NT2/D1 (cell line): ENCODE measurements around the gene SLC15A4.

Source experiments
- DNase-seq: peaks from one replicate; pipeline ENCODE4 v3.0.0-alpha.2; 2011; ENCODE audit warnings: low read depth, low spot score
- H3K27me3 ChIP-seq: 2 replicates; pipeline ENCODE4 v1.6.0; 2011; ENCODE audit warnings: mild to moderate bottlenecking; ENCODE audit not compliant: insufficient read length, insufficient read depth
- H3K36me3 ChIP-seq: 2 replicates; pipeline ENCODE4 v1.6.1; 2011; ENCODE audit warnings: mild to moderate bottlenecking, low read length, mixed read lengths; ENCODE audit not compliant: insufficient read depth, insufficient read length
- H3K4me1 ChIP-seq: 2 replicates; pipeline ENCODE4 v1.5.1; 2011; ENCODE audit not compliant: insufficient read depth, insufficient read length
- H3K4me3 ChIP-seq: 2 replicates; pipeline ENCODE4 v1.5.1; 2011; ENCODE audit warnings: low read depth; ENCODE audit not compliant: insufficient read length
- H3K9ac ChIP-seq: 2 replicates; pipeline ENCODE4 v1.6.0; 2011; ENCODE audit warnings: low read depth; ENCODE audit not compliant: insufficient read length
- H3K9me3 ChIP-seq: 2 replicates; pipeline ENCODE4 v1.5.1; 2011; ENCODE audit warnings: mild to moderate bottlenecking, low read length; ENCODE audit not compliant: insufficient read depth
- SUZ12 ChIP-seq: IDR thresholded peaks from 2 replicates; pipeline ENCODE4 v1.6.1; 2011; ENCODE audit not compliant: insufficient read length, insufficient read depth; ENCODE audit errors: extremely low read depth
- YY1 ChIP-seq: IDR thresholded peaks from 2 replicates; pipeline ENCODE4 v1.6.1; 2011; ENCODE audit not compliant: insufficient read length, insufficient read depth
- ZNF274 ChIP-seq: IDR thresholded peaks from 2 replicates; pipeline ENCODE4 v1.6.1; 2011; ENCODE audit warnings: mild to moderate bottlenecking, low read depth, low read length

SLC15A4 gene

GRCh38 chr12:128817111-128818015, 6.4 kb downstream of the SLC15A4 start:
- DNase-seq: no peak
- Histone ChIP-seq H3K9me3 (no peaks in the 10 kb centered on the region), H3K4me3 (no peak overlapping the region), H3K36me3 (peaks cover 65% of the 10 kb centered on the region), H3K4me1 (peaks cover 10% of the 10 kb centered on the region), H3K9ac (no peak overlapping the region), H3K27me3 (no peaks in the 10 kb centered on the region)
- TF ChIP-seq ZNF274 (no peak), SUZ12 (no peak), YY1 (no peak)

GRCh38 chr12:128816643-128816920, 7.2 kb downstream of the SLC15A4 start:
- TF ChIP-seq YY1: no peak
- no peak for TF ChIP-seq ZNF274
- TF ChIP-seq SUZ12: no peak
- Histone ChIP-seq H3K9ac (no peak overlapping the region), H3K36me3 (peaks cover 63% of the 10 kb centered on the region), H3K4me3 (no peak overlapping the region), H3K9me3 (no peaks in the 10 kb centered on the region), H3K4me1 (peaks cover 10% of the 10 kb centered on the region), H3K27me3 (no peaks in the 10 kb centered on the region)
- DNase-seq: no peak

DNA sequence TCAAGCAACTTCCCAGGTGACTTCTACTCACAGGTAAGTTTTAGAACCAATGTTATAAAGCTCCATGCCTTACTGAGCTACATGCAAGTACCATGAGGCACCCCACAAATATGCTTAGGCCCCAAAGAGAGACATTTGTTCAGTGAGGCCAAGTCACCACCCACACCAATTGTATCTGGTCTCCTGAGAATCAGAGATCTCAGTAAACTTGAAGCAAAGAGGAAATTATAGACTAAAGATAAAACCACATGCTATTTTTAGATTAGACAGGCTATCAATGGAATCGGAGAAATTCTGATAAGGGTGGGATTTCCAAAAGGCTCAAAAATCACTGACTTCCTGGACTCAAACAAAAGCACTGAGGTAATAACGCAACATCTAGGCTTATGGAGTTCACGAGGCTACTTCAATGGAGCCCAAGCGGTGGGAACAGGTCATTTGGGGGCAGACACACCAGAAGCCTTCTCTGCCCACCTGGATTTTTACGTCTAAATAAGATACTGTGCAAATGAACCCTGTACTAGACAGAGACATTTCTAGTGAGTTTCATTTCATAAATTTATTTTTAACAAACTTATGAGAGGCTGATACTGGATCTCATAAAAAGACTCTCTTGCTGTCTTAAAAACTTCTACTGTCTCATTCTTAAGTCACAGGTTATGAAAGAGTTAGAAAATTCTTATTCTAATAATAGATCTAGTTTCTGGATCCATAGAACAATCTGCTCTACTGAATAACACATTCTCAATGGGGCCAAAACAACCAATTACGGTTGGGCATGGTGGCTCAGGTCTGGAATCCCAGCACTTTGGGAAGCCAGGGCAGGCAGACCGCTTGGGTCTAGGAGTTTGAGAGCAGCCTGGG, 7.7 kb downstream of the SLC15A4 start:
- Histone ChIP-seq H3K9ac (no peak overlapping the region), H3K4me1 (peaks cover 7% of the 10 kb centered on the region), H3K27me3 (no peaks in the 10 kb centered on the region), H3K36me3 (peaks cover 58% of the 10 kb centered on the region), H3K4me3 (no peak overlapping the region), H3K9me3 (no peaks in the 10 kb centered on the region)
- no peak for DNase-seq
- no peak for TF ChIP-seq SUZ12
- TF ChIP-seq YY1: no peak
- TF ChIP-seq ZNF274: no peak

DNA sequence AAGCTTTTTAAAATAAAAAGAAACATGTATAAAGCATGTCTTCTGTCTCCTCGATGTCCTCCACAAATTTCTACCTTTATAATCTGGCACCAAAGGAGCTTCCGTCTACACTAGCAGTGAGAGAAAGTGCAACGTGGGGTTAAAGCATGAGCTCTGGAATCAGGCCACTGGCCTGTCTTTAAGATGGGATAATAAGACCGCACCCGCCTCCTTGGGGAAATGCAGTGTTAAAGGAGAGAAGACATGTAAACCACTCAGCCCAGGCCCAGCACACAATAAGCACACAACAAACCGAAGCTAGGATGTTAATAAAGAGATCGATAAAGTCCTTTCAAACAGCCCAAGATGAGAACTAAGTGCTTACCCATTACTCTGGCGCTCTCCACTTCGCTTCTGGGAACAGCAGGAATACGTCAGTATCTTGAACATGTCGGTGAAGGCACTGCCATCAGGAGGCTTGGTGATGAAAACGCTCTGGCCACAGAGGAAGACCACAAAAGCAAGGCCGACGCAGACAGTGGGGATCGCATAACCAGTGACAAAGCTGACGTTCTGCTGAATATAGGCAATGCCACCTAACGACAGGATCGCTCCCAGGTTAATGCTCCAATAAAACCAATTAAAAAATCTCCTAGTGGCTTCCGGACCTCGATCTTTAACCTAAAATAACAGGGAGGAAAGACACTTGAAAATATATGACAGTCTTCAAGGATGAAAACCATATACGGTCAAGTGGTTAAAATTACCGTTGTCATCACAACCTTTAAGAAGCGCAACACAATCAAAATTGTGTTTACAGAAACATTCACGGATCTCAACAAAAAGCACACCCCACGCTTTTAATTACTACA, 9.1 kb downstream of the SLC15A4 start:
- peaks cover 58% of the 10 kb centered on the region for H3K36me3 ChIP-seq
- no peak overlapping the region for H3K4me3 ChIP-seq
- no peak overlapping the region for H3K9ac ChIP-seq
- no peaks in the 10 kb centered on the region for H3K27me3 ChIP-seq
- DNase-seq: no peak
- peaks cover 6% of the 10 kb centered on the region for H3K4me1 ChIP-seq
- no peak for TF ChIP-seq ZNF274
- no peak for TF ChIP-seq SUZ12
- TF ChIP-seq YY1: no peak
- no peaks in the 10 kb centered on the region for H3K9me3 ChIP-seq

DNA sequence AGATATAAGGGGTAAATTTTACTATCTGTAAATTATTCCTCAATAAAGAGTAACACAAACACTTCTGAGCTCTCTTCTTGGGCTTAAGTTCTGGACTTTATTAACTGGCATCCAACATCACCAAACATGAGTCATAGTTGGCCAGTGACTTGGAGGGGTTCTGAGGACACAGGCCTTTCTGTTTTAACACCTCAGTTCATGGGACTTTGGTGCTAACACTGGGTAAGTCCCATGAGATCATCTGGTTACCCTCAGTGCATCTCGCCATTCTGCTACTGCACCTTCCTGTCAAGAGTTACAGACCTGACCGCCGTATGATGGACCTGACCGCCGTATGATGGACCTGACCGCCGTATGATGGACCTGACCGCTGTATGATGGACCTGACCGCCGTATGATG, 9.9 kb downstream of the SLC15A4 start:
- Histone ChIP-seq H3K4me1 (peaks cover 6% of the 10 kb centered on the region), H3K9ac (no peak overlapping the region), H3K4me3 (no peak overlapping the region), H3K9me3 (no peaks in the 10 kb centered on the region), H3K27me3 (no peaks in the 10 kb centered on the region), H3K36me3 (peaks cover 60% of the 10 kb centered on the region)
- DNase-seq: no peak
- TF ChIP-seq SUZ12 (no peak), YY1 (no peak), ZNF274 (no peak)

DNA sequence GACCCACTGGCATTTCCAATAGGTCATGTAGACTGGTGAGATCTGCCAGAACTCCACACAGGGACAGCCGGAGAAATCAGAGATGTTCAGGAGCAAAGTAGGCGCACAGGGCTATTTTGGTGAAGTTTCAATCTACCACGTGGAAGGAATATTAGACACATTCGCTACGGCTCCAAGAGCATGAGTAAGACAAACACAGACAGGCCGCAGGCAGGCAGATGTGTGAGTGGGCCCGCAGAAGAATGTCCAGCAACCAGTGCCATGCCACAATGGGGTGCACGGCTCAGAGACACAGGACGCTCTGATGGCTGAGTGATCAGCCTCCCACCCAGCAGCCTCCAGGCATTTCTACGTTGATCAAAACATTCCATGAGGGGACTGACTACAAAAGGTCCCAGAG, 10.4 kb downstream of the SLC15A4 start:
- peaks cover 6% of the 10 kb centered on the region for H3K4me1 ChIP-seq
- no peaks in the 10 kb centered on the region for H3K9me3 ChIP-seq
- H3K4me3 ChIP-seq: no peak overlapping the region
- peaks cover 65% of the 10 kb centered on the region for H3K36me3 ChIP-seq
- TF ChIP-seq ZNF274 (no peak), SUZ12 (no peak), YY1 (no peak)
- no peak overlapping the region for H3K9ac ChIP-seq
- DNase-seq: no peak
- no peaks in the 10 kb centered on the region for H3K27me3 ChIP-seq

- no peak for DNase-seq
- Histone ChIP-seq H3K4me3 (no peak overlapping the region), H3K9me3 (no peaks in the 10 kb centered on the region), H3K27me3 (no peaks in the 10 kb centered on the region), H3K4me1 (peaks cover 4% of the 10 kb centered on the region), H3K9ac (no peak overlapping the region), H3K36me3 (peaks cover 79% of the 10 kb centered on the region)
- TF ChIP-seq SUZ12 (no peak), ZNF274 (no peak), YY1 (no peak)
These were observed 12.0 kb downstream of the SLC15A4 start for GRCh38 chr12:128811806-128812205.
